ENCODE measurements around the gene MARCHF9.

MARCHF9 gene

GRCh38 chr12:57715786-57716185 lies 39.1 kb upstream of the MARCHF9 start:
- Histone ChIP-seq H3K36me3 (ENCODE audit: control insufficient read depth in 4 of 4, insufficient read depth in 4 of 4, low read length in 3 of 4) (peaks cover 27 to 73% (median 54%) of the 10 kb centered on the region in 4 experiments), H3K27ac (ENCODE audit: insufficient read depth in 1 of 2, low read depth in 1 of 2, low read length in 2 of 2, poor library complexity in 1 of 2, severe bottlenecking in 2 of 2) (no peak overlapping the region), H3K4me3 (ENCODE audit: control insufficient read depth in 1 of 7, extremely low read depth in 1 of 7, insufficient read depth in 4 of 7, low read depth in 2 of 7, low read length in 6 of 7) (no peak overlapping the region), H3K27me3 (replicated peaks in 2 of 5; ENCODE audit: control insufficient read depth in 4 of 5, insufficient read depth in 5 of 5, low read length in 4 of 5) (no peaks in the 10 kb centered on the region), H3K9me3 (ENCODE audit: control extremely low read depth in 1 of 5, control insufficient read depth in 4 of 5, insufficient read depth in 2 of 5, low read depth in 1 of 5, low read length in 4 of 5) (peaks cover 0 to 6% (median 0%) of the 10 kb centered on the region in 5 experiments), H3K4me1 (ENCODE audit: control extremely low read depth in 1 of 4, control insufficient read depth in 4 of 4, insufficient read depth in 4 of 4, low read length in 3 of 4) (no peaks in the 10 kb centered on the region)
- POLR2A ChIA-PET, result no interaction called here
- DNase-seq, result no peak
- CTCF ChIA-PET, result no interaction called here
- 100% methylated on average over 4 of the region's 12 CpGs for WGBS (ENCODE audit: insufficient coverage)

DNA sequence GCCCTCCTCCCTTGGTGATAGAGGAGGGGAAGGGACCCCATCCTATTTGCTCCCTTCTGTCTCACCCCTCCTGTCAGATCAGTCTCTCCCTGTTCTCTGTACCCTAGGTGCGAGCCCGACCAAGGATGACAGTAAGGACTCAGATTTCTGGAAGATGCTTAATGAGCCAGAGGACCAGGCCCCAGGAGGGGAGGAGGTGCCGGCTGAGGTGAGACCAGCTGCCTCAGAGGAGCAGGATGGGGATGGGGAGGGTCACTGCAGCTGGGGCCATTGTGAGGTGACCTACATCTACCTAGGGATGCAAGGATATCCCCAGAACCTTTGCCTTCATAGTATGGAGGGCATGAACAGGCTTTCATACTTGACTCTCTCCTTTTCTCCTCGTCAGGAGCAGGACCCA lies 38.6 kb upstream of the MARCHF9 start:
- WGBS (ENCODE audit: insufficient coverage), result 100% methylated on average over 1 of the region's 4 CpGs
- Histone ChIP-seq H3K4me1 (ENCODE audit: control extremely low read depth in 1 of 4, control insufficient read depth in 4 of 4, insufficient read depth in 4 of 4, low read length in 3 of 4) (no peaks in the 10 kb centered on the region), H3K36me3 (ENCODE audit: control insufficient read depth in 4 of 4, insufficient read depth in 4 of 4, low read length in 3 of 4) (peaks cover 30 to 76% (median 57%) of the 10 kb centered on the region in 4 experiments), H3K27me3 (replicated peaks in 2 of 5; ENCODE audit: control insufficient read depth in 4 of 5, insufficient read depth in 5 of 5, low read length in 4 of 5) (no peaks in the 10 kb centered on the region), H3K9me3 (ENCODE audit: control extremely low read depth in 1 of 5, control insufficient read depth in 4 of 5, insufficient read depth in 2 of 5, low read depth in 1 of 5, low read length in 4 of 5) (peaks cover 0 to 6% (median 0%) of the 10 kb centered on the region in 5 experiments), H3K4me3 (ENCODE audit: control insufficient read depth in 1 of 7, extremely low read depth in 1 of 7, insufficient read depth in 4 of 7, low read depth in 2 of 7, low read length in 6 of 7) (no peak overlapping the region), H3K27ac (ENCODE audit: insufficient read depth in 1 of 2, low read depth in 1 of 2, low read length in 2 of 2, poor library complexity in 1 of 2, severe bottlenecking in 2 of 2) (no peak overlapping the region)
- POLR2A ChIA-PET, result no interaction called here
- CTCF ChIA-PET, result no interaction called here
- no peak for DNase-seq

GRCh38 chr12:57717131-57717530 lies 37.8 kb upstream of the MARCHF9 start:
- 100% methylated on average over 3 of the region's 5 CpGs for WGBS (ENCODE audit: insufficient coverage)
- CTCF ChIA-PET, result no interaction called here
- H3K36me3 ChIP-seq (ENCODE audit: control insufficient read depth in 4 of 4, insufficient read depth in 4 of 4, low read length in 3 of 4), result peaks cover 31 to 76% (median 59%) of the 10 kb centered on the region in 4 experiments

DNA sequence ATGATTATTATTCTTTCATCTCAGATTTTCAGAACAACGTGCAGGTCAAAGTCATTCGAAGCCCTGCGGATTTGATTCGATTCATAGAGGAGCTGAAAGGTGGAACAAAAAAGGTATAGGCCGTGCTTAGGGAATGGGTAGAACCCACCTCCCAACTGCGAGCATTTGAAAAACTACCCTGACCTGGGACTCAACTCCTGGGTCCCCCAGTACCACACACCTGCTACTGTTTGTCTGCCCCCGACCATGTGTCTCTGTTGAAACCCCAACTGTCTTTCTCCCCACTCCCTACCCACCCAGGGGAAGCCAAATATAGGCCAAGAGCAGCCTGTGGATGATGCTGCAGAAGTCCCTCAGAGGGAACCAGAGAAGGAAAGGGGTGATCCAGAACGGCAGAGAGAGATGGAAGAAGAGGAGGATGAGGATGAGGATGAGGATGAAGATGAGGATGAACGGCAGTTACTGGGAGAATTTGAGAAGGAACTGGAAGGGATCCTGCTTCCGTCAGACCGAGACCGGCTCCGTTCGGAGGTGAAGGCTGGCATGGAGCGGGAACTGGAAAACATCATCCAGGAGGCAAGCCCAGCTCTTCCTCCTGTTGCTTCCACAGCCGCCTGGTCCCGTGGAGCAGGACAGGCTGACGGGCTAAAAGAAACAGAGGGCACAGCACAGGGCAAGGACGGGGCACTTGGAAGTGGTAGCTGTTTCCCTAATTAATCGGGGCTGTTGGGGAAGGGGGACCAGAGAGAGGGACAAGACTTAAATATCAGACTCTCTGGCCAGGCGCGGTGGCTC lies 36.9 kb upstream of the MARCHF9 start:
- H3K9me3 ChIP-seq (ENCODE audit: control extremely low read depth in 1 of 5, control insufficient read depth in 4 of 5, insufficient read depth in 2 of 5, low read depth in 1 of 5, low read length in 4 of 5), result no peaks in the 10 kb centered on the region
- H3K36me3 ChIP-seq (ENCODE audit: control insufficient read depth in 4 of 4, insufficient read depth in 4 of 4, low read length in 3 of 4), result peaks cover 27 to 72% (median 60%) of the 10 kb centered on the region in 4 experiments
- DNase-seq, result no peak
- 96% methylated on average over 20 of the region's 22 CpGs for WGBS (ENCODE audit: insufficient coverage)
- H3K4me3 ChIP-seq (ENCODE audit: control insufficient read depth in 1 of 7, extremely low read depth in 1 of 7, insufficient read depth in 4 of 7, low read depth in 2 of 7, low read length in 6 of 7), result no peak overlapping the region
- ChIA-PET CTCF (interaction anchor here (1.0 kb wide), 1 partner anchor 15 kb away, joined by 3 read pairs; no protein-coding TSS in a partner anchor), POLR2A (no interaction called here)
- no peaks in the 10 kb centered on the region for H3K27me3 ChIP-seq (replicated peaks in 2 of 5; ENCODE audit: control insufficient read depth in 4 of 5, insufficient read depth in 5 of 5, low read length in 4 of 5)
- no peak overlapping the region for H3K27ac ChIP-seq (ENCODE audit: insufficient read depth in 1 of 2, low read depth in 1 of 2, low read length in 2 of 2, poor library complexity in 1 of 2, severe bottlenecking in 2 of 2)
- H3K4me1 ChIP-seq (ENCODE audit: control extremely low read depth in 1 of 4, control insufficient read depth in 4 of 4, insufficient read depth in 4 of 4, low read length in 3 of 4), result no peaks in the 10 kb centered on the region

More at GRCh38 chr12:57717131-57717530, 37.8 kb upstream of the MARCHF9 start:
- POLR2A ChIA-PET, result no interaction called here
- no peaks in the 10 kb centered on the region for H3K27me3 ChIP-seq (replicated peaks in 2 of 5; ENCODE audit: control insufficient read depth in 4 of 5, insufficient read depth in 5 of 5, low read length in 4 of 5)
- no peaks in the 10 kb centered on the region for H3K4me1 ChIP-seq (ENCODE audit: control extremely low read depth in 1 of 4, control insufficient read depth in 4 of 4, insufficient read depth in 4 of 4, low read length in 3 of 4)
- no peak overlapping the region for H3K27ac ChIP-seq (ENCODE audit: insufficient read depth in 1 of 2, low read depth in 1 of 2, low read length in 2 of 2, poor library complexity in 1 of 2, severe bottlenecking in 2 of 2)
- no peak for DNase-seq
- no peak overlapping the region for H3K4me3 ChIP-seq (ENCODE audit: control insufficient read depth in 1 of 7, extremely low read depth in 1 of 7, insufficient read depth in 4 of 7, low read depth in 2 of 7, low read length in 6 of 7)
- peaks cover 0 to under 1% (median 0%) of the 10 kb centered on the region in 5 experiments for H3K9me3 ChIP-seq (ENCODE audit: control extremely low read depth in 1 of 5, control insufficient read depth in 4 of 5, insufficient read depth in 2 of 5, low read depth in 1 of 5, low read length in 4 of 5)

DNA sequence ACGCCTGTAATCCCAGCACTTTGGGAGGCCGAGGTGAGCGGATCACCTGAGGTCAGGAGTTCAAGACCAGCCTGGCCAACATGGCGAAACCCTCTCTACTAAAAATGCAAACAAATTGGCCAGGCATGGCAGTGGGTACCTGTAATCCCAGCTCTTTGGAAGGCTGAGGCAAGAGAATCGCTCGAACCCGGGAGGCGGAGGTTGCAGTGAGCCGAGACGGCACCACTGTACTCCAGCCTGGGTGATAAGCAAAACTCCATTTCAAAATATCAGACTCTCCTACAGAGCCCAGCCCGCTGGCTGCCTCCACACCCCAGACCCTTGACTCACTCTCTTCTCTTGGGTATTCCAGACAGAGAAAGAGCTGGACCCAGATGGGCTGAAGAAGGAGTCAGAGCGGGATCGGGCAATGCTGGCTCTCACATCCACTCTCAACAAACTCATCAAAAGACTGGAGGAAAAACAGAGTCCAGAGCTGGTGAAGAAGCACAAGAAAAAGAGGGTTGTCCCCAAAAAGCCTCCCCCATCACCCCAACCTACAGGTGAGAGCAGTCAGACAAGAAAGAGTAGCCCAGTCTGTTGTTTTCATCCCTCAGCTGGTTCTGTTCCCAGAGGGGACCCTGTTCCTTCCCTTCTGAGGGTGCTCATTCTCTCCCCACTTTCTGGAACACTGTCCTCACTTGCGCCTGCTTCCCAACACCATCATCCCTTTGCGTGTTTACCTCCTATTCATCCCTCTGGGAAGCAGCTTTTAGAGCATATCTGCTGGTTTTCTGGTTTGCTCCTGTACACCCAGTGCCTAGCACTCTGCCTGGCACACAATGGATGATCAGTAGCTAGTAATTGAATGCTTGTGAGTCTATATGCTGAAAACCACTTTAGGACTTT lies 36.0 kb upstream of the MARCHF9 start:
- no peak for DNase-seq
- no peak overlapping the region for H3K27ac ChIP-seq (ENCODE audit: insufficient read depth in 1 of 2, low read depth in 1 of 2, low read length in 2 of 2, poor library complexity in 1 of 2, severe bottlenecking in 2 of 2)
- H3K9me3 ChIP-seq (ENCODE audit: control extremely low read depth in 1 of 5, control insufficient read depth in 4 of 5, insufficient read depth in 2 of 5, low read depth in 1 of 5, low read length in 4 of 5), result no peaks in the 10 kb centered on the region
- H3K27me3 ChIP-seq (replicated peaks in 2 of 5; ENCODE audit: control insufficient read depth in 4 of 5, insufficient read depth in 5 of 5, low read length in 4 of 5), result no peaks in the 10 kb centered on the region
- ChIA-PET CTCF (interaction anchor here (1.0 to 1.4 kb wide), 4 partner anchors 11 to 60 kb away, joined by 3 to 8 read pairs (median 3); no protein-coding TSS in a partner anchor), POLR2A (no interaction called here)
- no peaks in the 10 kb centered on the region for H3K4me1 ChIP-seq (ENCODE audit: control extremely low read depth in 1 of 4, control insufficient read depth in 4 of 4, insufficient read depth in 4 of 4, low read length in 3 of 4)
- 97% methylated on average over 11 of the region's 15 CpGs for WGBS (ENCODE audit: insufficient coverage)
- H3K36me3 ChIP-seq (ENCODE audit: control insufficient read depth in 4 of 4, insufficient read depth in 4 of 4, low read length in 3 of 4), result peaks cover 27 to 74% (median 60%) of the 10 kb centered on the region in 4 experiments
- no peak overlapping the region for H3K4me3 ChIP-seq (ENCODE audit: control insufficient read depth in 1 of 7, extremely low read depth in 1 of 7, insufficient read depth in 4 of 7, low read depth in 2 of 7, low read length in 6 of 7)

DNA sequence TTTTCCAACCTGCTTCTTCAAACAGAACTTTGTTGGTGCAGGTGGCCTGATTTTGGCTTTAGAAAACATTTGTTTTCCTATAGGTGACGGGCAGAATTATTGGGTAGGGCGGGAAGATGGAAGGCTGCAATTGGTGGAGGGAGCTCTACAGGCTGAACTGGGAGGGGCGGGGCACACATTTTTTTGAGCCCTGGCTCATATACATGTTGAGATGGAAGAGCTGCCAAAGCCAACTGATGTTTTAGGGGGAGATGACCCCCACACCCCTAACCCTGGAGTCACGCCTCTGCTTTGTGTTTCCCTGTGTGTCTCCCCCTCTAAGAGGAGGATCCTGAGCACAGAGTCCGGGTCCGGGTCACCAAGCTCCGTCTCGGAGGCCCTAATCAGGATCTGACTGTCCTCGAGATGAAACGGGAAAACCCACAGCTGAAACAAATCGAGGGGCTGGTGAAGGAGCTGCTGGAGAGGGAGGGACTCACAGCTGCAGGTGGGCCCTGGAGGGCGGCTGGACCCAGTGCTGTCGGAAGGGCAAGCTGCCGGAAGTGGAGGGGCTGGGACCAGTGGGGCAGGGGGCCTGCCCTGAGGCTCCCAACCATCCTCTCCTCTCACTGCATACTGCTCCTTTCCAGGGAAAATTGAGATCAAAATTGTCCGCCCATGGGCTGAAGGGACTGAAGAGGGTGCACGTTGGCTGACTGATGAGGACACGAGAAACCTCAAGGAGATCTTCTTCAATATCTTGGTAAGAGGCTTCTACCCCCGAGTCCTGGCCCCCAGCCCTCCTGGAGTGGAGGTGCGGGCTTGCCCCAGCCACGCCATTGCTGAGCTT lies 34.9 kb upstream of the MARCHF9 start:
- no peaks in the 10 kb centered on the region for H3K4me1 ChIP-seq (ENCODE audit: control extremely low read depth in 1 of 4, control insufficient read depth in 4 of 4, insufficient read depth in 4 of 4, low read length in 3 of 4)
- 96% methylated on average over 20 of the region's 20 CpGs for WGBS (ENCODE audit: insufficient coverage)
- no peaks in the 10 kb centered on the region for H3K9me3 ChIP-seq (ENCODE audit: control extremely low read depth in 1 of 5, control insufficient read depth in 4 of 5, insufficient read depth in 2 of 5, low read depth in 1 of 5, low read length in 4 of 5)
- POLR2A ChIA-PET, result no interaction called here
- CTCF ChIA-PET, result interaction anchor here (0.7 to 2.2 kb wide), 7 partner anchors 12 to 64 kb away, joined by 3 to 9 read pairs (median 3); no protein-coding TSS in a partner anchor
- no peak overlapping the region for H3K4me3 ChIP-seq (ENCODE audit: control insufficient read depth in 1 of 7, extremely low read depth in 1 of 7, insufficient read depth in 4 of 7, low read depth in 2 of 7, low read length in 6 of 7)
- H3K27ac ChIP-seq (ENCODE audit: insufficient read depth in 1 of 2, low read depth in 1 of 2, low read length in 2 of 2, poor library complexity in 1 of 2, severe bottlenecking in 2 of 2), result no peak overlapping the region
- H3K27me3 ChIP-seq (replicated peaks in 2 of 5; ENCODE audit: control insufficient read depth in 4 of 5, insufficient read depth in 5 of 5, low read length in 4 of 5), result no peaks in the 10 kb centered on the region
- peaks cover 27 to 85% (median 58%) of the 10 kb centered on the region in 4 experiments for H3K36me3 ChIP-seq (ENCODE audit: control insufficient read depth in 4 of 4, insufficient read depth in 4 of 4, low read length in 3 of 4)
- DNase-seq, result no peak

Measured in common myeloid progenitor, CD34-positive (primary cell).